Progenitor cell of endocrine pancreas (in vitro differentiated cells): ENCODE results near the gene ADRA2C. TPM values are rescaled to one million over a fixed set of nuclear protein-coding genes. Genes with fewer than 3 reads are reported as not detected.

Experiments
- DNase-seq: peaks from one replicate; pipeline ENCODE4 v3.0.0; 2021; ENCODE audit warnings: low spot score; ENCODE audit not compliant: unreplicated experiment
- H3K27ac Mint-ChIP-seq: 2 replicates; pipeline ENCODE4 v1.8.0; 2021; ENCODE audit warnings: mild to moderate bottlenecking, moderate library complexity, mixed read lengths
- H3K27me3 Mint-ChIP-seq: 2 replicates; pipeline ENCODE4 v1.8.0; 2021; ENCODE audit warnings: mixed read lengths
- H3K36me3 Mint-ChIP-seq: 2 replicates; pipeline ENCODE4 v1.8.0; 2022; ENCODE audit warnings: mixed read lengths; ENCODE audit not compliant: insufficient read depth
- H3K4me1 Mint-ChIP-seq: 2 replicates; pipeline ENCODE4 v1.8.0; 2021; ENCODE audit warnings: low read depth, mixed read lengths
- H3K4me3 Mint-ChIP-seq: 2 replicates; pipeline ENCODE4 v1.8.0; 2021; ENCODE audit warnings: low read depth, mild to moderate bottlenecking, moderate library complexity, mixed read lengths
- H3K9me3 Mint-ChIP-seq: 2 replicates; pipeline ENCODE4 v1.8.0; 2021; ENCODE audit warnings: low read depth, mixed read lengths
- total RNA-seq: library from RNA; stranded (reverse); gene quantifications from 2 replicates; pipeline ENCODE4 v1.2.1, GENCODE V29; 2021
- TF ChIP-seq, protein P1 (sequence below): fragments of 200-600 bp; sonication (generic); IDR thresholded peaks from one replicate; pipeline ENCODE4 v1.5.0; 2021; ENCODE audit warnings: antibody characterized with exemption, mild to moderate bottlenecking; ENCODE audit not compliant: unreplicated experiment

The ADRA2C gene
- total RNA-seq, 1 donor from 2014 or later, result 3.0 TPM

GRCh38 chr4:3760841-3761240, 5.3 kb upstream of the ADRA2C start:
- TF ChIP-seq, protein P1, sequence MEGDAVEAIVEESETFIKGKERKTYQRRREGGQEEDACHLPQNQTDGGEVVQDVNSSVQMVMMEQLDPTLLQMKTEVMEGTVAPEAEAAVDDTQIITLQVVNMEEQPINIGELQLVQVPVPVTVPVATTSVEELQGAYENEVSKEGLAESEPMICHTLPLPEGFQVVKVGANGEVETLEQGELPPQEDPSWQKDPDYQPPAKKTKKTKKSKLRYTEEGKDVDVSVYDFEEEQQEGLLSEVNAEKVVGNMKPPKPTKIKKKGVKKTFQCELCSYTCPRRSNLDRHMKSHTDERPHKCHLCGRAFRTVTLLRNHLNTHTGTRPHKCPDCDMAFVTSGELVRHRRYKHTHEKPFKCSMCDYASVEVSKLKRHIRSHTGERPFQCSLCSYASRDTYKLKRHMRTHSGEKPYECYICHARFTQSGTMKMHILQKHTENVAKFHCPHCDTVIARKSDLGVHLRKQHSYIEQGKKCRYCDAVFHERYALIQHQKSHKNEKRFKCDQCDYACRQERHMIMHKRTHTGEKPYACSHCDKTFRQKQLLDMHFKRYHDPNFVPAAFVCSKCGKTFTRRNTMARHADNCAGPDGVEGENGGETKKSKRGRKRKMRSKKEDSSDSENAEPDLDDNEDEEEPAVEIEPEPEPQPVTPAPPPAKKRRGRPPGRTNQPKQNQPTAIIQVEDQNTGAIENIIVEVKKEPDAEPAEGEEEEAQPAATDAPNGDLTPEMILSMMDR, result no peak
- Mint-ChIP-seq H3K27me3 (peaks cover 20% of the 10 kb centered on the region), H3K36me3 (no peaks in the 10 kb centered on the region), H3K9me3 (no peaks in the 10 kb centered on the region), H3K4me1 (no peaks in the 10 kb centered on the region), H3K4me3 (no peak overlapping the region), H3K27ac (no peak overlapping the region)
- DNase-seq, result no peak

GRCh38 chr4:3762264-3762663, 3.9 kb upstream of the ADRA2C start:
- H3K36me3 Mint-ChIP-seq, result no peaks in the 10 kb centered on the region
- TF ChIP-seq, protein P1, result no peak
- peaks cover 25% of the 10 kb centered on the region for H3K27me3 Mint-ChIP-seq
- peaks cover 2% of the 10 kb centered on the region for H3K4me1 Mint-ChIP-seq
- DNase-seq, result no peak
- no peak overlapping the region for H3K4me3 Mint-ChIP-seq
- no peak overlapping the region for H3K27ac Mint-ChIP-seq
- H3K9me3 Mint-ChIP-seq, result no peaks in the 10 kb centered on the region

DNA sequence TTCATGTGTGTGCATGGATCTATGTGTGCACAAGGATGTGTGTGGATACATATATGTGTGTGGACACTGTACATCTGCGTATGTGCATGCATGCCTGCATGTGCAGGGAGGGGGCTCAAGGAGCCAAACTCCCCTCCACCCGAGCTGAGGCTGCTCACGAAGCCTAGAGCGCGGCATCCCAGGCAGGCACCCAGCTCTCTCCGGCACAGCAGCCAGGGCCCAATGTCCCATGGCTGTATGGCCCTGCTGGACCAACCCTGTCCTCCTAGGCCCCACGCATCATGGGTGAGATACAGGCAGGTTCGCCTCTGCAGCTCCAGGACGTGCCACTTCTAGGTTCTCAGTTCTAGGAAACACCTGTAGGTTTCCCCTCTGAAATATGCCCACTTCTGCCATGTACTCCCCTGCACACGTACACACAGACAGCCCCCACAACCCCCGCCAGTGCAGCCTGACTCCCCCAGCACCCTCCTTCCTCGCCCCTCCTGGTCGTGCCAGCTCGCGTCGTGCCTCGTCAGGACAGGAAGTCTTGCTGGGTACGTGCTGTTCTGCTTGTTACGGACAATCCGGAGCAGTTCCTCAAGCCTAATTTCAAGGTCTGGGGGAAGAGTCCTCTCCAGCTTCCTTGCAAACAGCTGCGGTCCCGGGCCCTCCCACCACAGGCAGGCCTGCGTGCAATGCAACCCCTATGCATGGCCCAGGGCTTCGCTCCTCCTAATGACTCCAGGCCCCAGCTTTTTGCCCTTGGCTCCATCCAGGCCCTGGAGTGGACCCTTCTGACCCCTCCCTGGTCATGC, 3.2 kb upstream of the ADRA2C start:
- Mint-ChIP-seq H3K36me3 (no peaks in the 10 kb centered on the region), H3K27ac (no peak overlapping the region), H3K4me1 (peaks cover 4% of the 10 kb centered on the region), H3K9me3 (no peaks in the 10 kb centered on the region), H3K4me3 (no peak overlapping the region), H3K27me3 (peaks cover 30% of the 10 kb centered on the region)
- TF ChIP-seq, protein P1, result no peak
- no peak for DNase-seq

- DNase-seq, result peak; percentile 65
- peak overlapping the region; percentile 55 for H3K4me3 Mint-ChIP-seq
- TF ChIP-seq, protein P1, result peak; percentile 47
- H3K4me1 Mint-ChIP-seq, result peaks cover 4% of the 10 kb centered on the region
- H3K36me3 Mint-ChIP-seq, result no peaks in the 10 kb centered on the region
- H3K27me3 Mint-ChIP-seq, result peaks cover 38% of the 10 kb centered on the region
- no peak overlapping the region for H3K27ac Mint-ChIP-seq
- no peaks in the 10 kb centered on the region for H3K9me3 Mint-ChIP-seq
Measured at GRCh38 chr4:3765271-3766035, 732 bp upstream of the ADRA2C start.

DNA sequence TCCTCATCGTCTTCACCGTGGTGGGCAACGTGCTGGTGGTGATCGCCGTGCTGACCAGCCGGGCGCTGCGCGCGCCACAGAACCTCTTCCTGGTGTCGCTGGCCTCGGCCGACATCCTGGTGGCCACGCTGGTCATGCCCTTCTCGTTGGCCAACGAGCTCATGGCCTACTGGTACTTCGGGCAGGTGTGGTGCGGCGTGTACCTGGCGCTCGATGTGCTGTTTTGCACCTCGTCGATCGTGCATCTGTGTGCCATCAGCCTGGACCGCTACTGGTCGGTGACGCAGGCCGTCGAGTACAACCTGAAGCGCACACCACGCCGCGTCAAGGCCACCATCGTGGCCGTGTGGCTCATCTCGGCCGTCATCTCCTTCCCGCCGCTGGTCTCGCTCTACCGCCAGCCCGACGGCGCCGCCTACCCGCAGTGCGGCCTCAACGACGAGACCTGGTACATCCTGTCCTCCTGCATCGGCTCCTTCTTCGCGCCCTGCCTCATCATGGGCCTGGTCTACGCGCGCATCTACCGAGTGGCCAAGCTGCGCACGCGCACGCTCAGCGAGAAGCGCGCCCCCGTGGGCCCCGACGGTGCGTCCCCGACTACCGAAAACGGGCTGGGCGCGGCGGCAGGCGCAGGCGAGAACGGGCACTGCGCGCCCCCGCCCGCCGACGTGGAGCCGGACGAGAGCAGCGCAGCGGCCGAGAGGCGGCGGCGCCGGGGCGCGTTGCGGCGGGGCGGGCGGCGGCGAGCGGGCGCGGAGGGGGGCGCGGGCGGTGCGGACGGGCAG, 792 bp downstream of the ADRA2C start:
- peak overlapping the region; percentile 89 for H3K27ac Mint-ChIP-seq
- peaks cover 4% of the 10 kb centered on the region for H3K4me1 Mint-ChIP-seq
- H3K36me3 Mint-ChIP-seq, result no peaks in the 10 kb centered on the region
- H3K27me3 Mint-ChIP-seq, result peaks cover 47% of the 10 kb centered on the region
- DNase-seq, result no peak
- TF ChIP-seq, protein P1, result peak; percentile 3
- no peaks in the 10 kb centered on the region for H3K9me3 Mint-ChIP-seq
- H3K4me3 Mint-ChIP-seq, result peak overlapping the region; percentile 78
